T-helper 1 cell treated with Interleukin-12 subunit alpha and Interleukin-12 subunit beta and Interleukin-4 antibody, amounts not matched to agents 30 μg/mL and 1 μg/mL, for 36 hours (primary cell): Measurements from ENCODE around the gene FKBP1B.
A peak's percentile ranks its signal among the peaks of the same experiment; 100 is the strongest.
"Not testable (repeated sequence)": the region's sequence is repeated elsewhere in the genome, so short reads cannot be mapped to it uniquely, and the experiment has no call there.

ENCODE experiments used
- H3K27ac Mint-ChIP-seq: one replicate; pipeline ENCODE4 v1.8.0; 2021; ENCODE audit warnings: mild to moderate bottlenecking, mixed read lengths
- H3K27me3 Mint-ChIP-seq: one replicate; pipeline ENCODE4 v1.8.0; 2021; ENCODE audit warnings: low read depth, mixed read lengths
- H3K36me3 Mint-ChIP-seq: one replicate; pipeline ENCODE4 v1.8.0; 2021; ENCODE audit warnings: low read depth, mixed read lengths
- H3K4me1 Mint-ChIP-seq: one replicate; pipeline ENCODE4 v1.8.0; 2021; ENCODE audit warnings: low read depth, mixed read lengths
- H3K4me3 Mint-ChIP-seq: one replicate; pipeline ENCODE4 v1.8.0; 2021; ENCODE audit warnings: mild to moderate bottlenecking, moderate library complexity, mixed read lengths
- H3K9me3 Mint-ChIP-seq: one replicate; pipeline ENCODE4 v1.8.0; 2021; ENCODE audit warnings: mixed read lengths

The FKBP1B gene

GRCh38 chr2:24049485-24050021 lies at the start of gene FKBP1B:
Gene FKBP1B, plus strand, starts transcription at chr2:24049741. Its CDS starts 109 bp downstream, at chr2:24049850.
- Mint-ChIP-seq H3K4me3 (peak within 1 kb of the TSS; percentile 86), H3K36me3 (peaks cover 2% of the 10 kb centered on the region), H3K27me3 (peaks cover 4% of the 10 kb centered on the region), H3K27ac (no peak within 1 kb of the TSS), H3K9me3 (no peaks in the 10 kb centered on the region), H3K4me1 (peaks cover 20% of the 10 kb centered on the region)

GRCh38 chr2:24007693-24008092 lies 41.8 kb upstream of the FKBP1B start:
- no peaks in the 10 kb centered on the region for H3K9me3 Mint-ChIP-seq
- peaks cover 43% of the 10 kb centered on the region for H3K27me3 Mint-ChIP-seq
- H3K4me3 Mint-ChIP-seq: no peak overlapping the region
- peaks cover 3% of the 10 kb centered on the region for H3K4me1 Mint-ChIP-seq
- H3K36me3 Mint-ChIP-seq: no peaks in the 10 kb centered on the region
- no peak overlapping the region for H3K27ac Mint-ChIP-seq

GRCh38 chr2:24008672-24009366 lies 40.7 kb upstream of the FKBP1B start:
- H3K9me3 Mint-ChIP-seq: no peaks in the 10 kb centered on the region
- H3K27ac Mint-ChIP-seq: no peak overlapping the region
- peaks cover 51% of the 10 kb centered on the region for H3K27me3 Mint-ChIP-seq
- H3K36me3 Mint-ChIP-seq: no peaks in the 10 kb centered on the region
- no peak overlapping the region for H3K4me3 Mint-ChIP-seq
- peaks cover 3% of the 10 kb centered on the region for H3K4me1 Mint-ChIP-seq

GRCh38 chr2:24009367-24009679 lies 40.2 kb upstream of the FKBP1B start:
- peaks cover 3% of the 10 kb centered on the region for H3K4me1 Mint-ChIP-seq
- no peaks in the 10 kb centered on the region for H3K36me3 Mint-ChIP-seq
- no peaks in the 10 kb centered on the region for H3K9me3 Mint-ChIP-seq
- H3K27me3 Mint-ChIP-seq: peaks cover 51% of the 10 kb centered on the region
- no peak overlapping the region for H3K4me3 Mint-ChIP-seq
- H3K27ac Mint-ChIP-seq: no peak overlapping the region

GRCh38 chr2:24009680-24010476 lies 39.7 kb upstream of the FKBP1B start, which contains the start of gene MFSD2B:
Gene MFSD2B, plus strand, starts transcription at chr2:24010085. Its CDS starts 12 bp downstream, at chr2:24010097.
- Mint-ChIP-seq H3K36me3 (no peaks in the 10 kb centered on the region), H3K4me3 (no peak within 1 kb of the TSS), H3K27ac (no peak within 1 kb of the TSS), H3K27me3 (peaks cover 51% of the 10 kb centered on the region), H3K4me1 (peaks cover 3% of the 10 kb centered on the region), H3K9me3 (no peaks in the 10 kb centered on the region)

GRCh38 chr2:24010477-24011249 lies 38.9 kb upstream of the FKBP1B start:
- no peaks in the 10 kb centered on the region for H3K36me3 Mint-ChIP-seq
- H3K9me3 Mint-ChIP-seq: no peaks in the 10 kb centered on the region
- peaks cover 3% of the 10 kb centered on the region for H3K4me1 Mint-ChIP-seq
- H3K27ac Mint-ChIP-seq: no peak overlapping the region
- H3K27me3 Mint-ChIP-seq: peaks cover 51% of the 10 kb centered on the region
- H3K4me3 Mint-ChIP-seq: no peak overlapping the region

GRCh38 chr2:24011250-24012104 lies 38.1 kb upstream of the FKBP1B start:
- Mint-ChIP-seq H3K4me3 (no peak overlapping the region), H3K9me3 (no peaks in the 10 kb centered on the region), H3K36me3 (no peaks in the 10 kb centered on the region), H3K27ac (no peak overlapping the region), H3K27me3 (peaks cover 51% of the 10 kb centered on the region), H3K4me1 (peaks cover 3% of the 10 kb centered on the region)

- H3K4me1 Mint-ChIP-seq: peaks cover 3% of the 10 kb centered on the region
- no peaks in the 10 kb centered on the region for H3K9me3 Mint-ChIP-seq
- H3K27ac Mint-ChIP-seq: no peak overlapping the region
- peaks cover 46% of the 10 kb centered on the region for H3K27me3 Mint-ChIP-seq
- no peak overlapping the region for H3K4me3 Mint-ChIP-seq
- H3K36me3 Mint-ChIP-seq: no peaks in the 10 kb centered on the region
Observed at GRCh38 chr2:24012521-24013188, 36.9 kb upstream of the FKBP1B start.

- H3K36me3 Mint-ChIP-seq, H3K9me3 Mint-ChIP-seq, H3K27ac Mint-ChIP-seq, H3K4me3 Mint-ChIP-seq, H3K4me1 Mint-ChIP-seq: not testable (repeated sequence)
- H3K27me3 Mint-ChIP-seq: peaks cover 30% of the 10 kb centered on the region
Observed at GRCh38 chr2:24014902-24015301, 34.6 kb upstream of the FKBP1B start.

- no peaks in the 10 kb centered on the region for H3K36me3 Mint-ChIP-seq
- H3K27ac Mint-ChIP-seq: no peak overlapping the region
- no peaks in the 10 kb centered on the region for H3K9me3 Mint-ChIP-seq
- H3K4me1 Mint-ChIP-seq: peaks cover 3% of the 10 kb centered on the region
- H3K27me3 Mint-ChIP-seq: peaks cover 27% of the 10 kb centered on the region
- H3K4me3 Mint-ChIP-seq: no peak overlapping the region
Observed at GRCh38 chr2:24015562-24016375, 33.8 kb upstream of the FKBP1B start.

- Mint-ChIP-seq H3K4me3 (no peak overlapping the region), H3K9me3 (no peaks in the 10 kb centered on the region), H3K36me3 (no peaks in the 10 kb centered on the region), H3K4me1 (peaks cover under 1% of the 10 kb centered on the region), H3K27me3 (peaks cover 21% of the 10 kb centered on the region), H3K27ac (no peak overlapping the region)
Observed at GRCh38 chr2:24016376-24016761, 33.2 kb upstream of the FKBP1B start.

- peaks cover 14% of the 10 kb centered on the region for H3K27me3 Mint-ChIP-seq
- no peak overlapping the region for H3K4me3 Mint-ChIP-seq
- H3K27ac Mint-ChIP-seq: no peak overlapping the region
- H3K4me1 Mint-ChIP-seq: no peaks in the 10 kb centered on the region
- no peaks in the 10 kb centered on the region for H3K36me3 Mint-ChIP-seq
- H3K9me3 Mint-ChIP-seq: no peaks in the 10 kb centered on the region
Observed at GRCh38 chr2:24016853-24017703, 32.5 kb upstream of the FKBP1B start.
